ENCODE data around the gene TAF4B. TPM values are rescaled to one million over a fixed set of nuclear protein-coding genes. Genes with fewer than 3 reads are reported as not detected.
"Not testable (repeated sequence)": the region's sequence is repeated elsewhere in the genome, so short reads cannot be mapped to it uniquely, and the experiment has no call there.

TAF4B gene
- total and polyA plus RNA-seq, 2 donors (not counting 1 experiment from before 2014, with no cell fraction given): 0.42 to 2.0 TPM

DNA sequence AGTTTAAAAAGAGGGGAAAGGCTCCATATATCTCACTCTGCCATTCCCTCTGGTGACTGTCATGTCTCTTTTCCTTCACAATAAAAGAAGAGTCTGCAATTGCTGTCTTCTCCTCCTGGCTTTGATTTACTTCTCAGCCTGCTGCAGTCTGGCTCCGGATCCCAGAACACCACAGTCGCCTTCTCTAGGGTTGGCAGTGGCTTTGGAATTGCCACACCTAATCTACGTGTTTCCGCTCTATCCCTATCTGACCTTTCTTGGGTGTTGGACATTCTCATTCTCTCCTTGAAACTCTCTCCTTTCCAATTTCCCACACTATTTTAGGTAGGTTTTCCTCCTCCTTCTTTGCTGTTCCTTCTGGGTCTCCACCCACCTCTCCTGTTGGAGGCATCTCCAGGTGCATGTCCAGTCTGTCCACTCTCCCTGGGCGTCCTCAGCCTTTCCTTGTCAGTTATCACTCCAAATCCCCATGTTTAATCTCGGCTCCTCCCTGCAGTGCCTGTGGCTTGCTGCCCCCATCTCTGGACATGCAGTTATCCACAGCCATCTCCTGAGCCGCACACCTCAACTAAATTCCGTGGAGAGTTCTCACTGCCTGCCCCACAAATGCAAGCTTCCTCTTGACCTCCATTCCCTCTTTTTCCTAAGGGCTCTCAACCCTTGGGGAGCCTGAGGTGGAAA lies 209.3 kb downstream of the TAF4B start:
- Histone ChIP-seq H3K27ac (ENCODE audit: insufficient read depth, low read length) (no peak overlapping the region), H3K9me3 (ENCODE audit: control insufficient read depth, insufficient read depth, low read depth, low read length) (no peaks in the 10 kb centered on the region), H4K20me1 (ENCODE audit: control insufficient read depth, extremely low read depth, insufficient read depth, low read length) (no peaks in the 10 kb centered on the region), H2AFZ (ENCODE audit: low read length) (no peak overlapping the region), H3K27me3 (ENCODE audit: control insufficient read depth, insufficient read depth, low read length) (no peaks in the 10 kb centered on the region), H3K4me1 (ENCODE audit: control insufficient read depth, extremely low read depth, insufficient read depth, low read length) (no peaks in the 10 kb centered on the region), H3K4me3 (replicated peaks in 1 of 4; ENCODE audit: control extremely low read depth in 1 of 4, insufficient read depth in 1 of 4, low read depth in 3 of 4, low read length in 4 of 4) (no peak overlapping the region), H3K9ac (ENCODE audit: insufficient read depth, low read length) (no peak overlapping the region), H3K4me2 (ENCODE audit: extremely low read depth, insufficient read depth, low read length) (no peak overlapping the region), H3K36me3 (ENCODE audit: control insufficient read depth, insufficient read depth, low read length) (no peaks in the 10 kb centered on the region), H3K79me2 (ENCODE audit: control insufficient read depth, insufficient read depth, low read length) (no peaks in the 10 kb centered on the region)
- no peak for DNase-seq (ENCODE audit: low read depth in 2 of 2)
- TF ChIP-seq, protein P1, sequence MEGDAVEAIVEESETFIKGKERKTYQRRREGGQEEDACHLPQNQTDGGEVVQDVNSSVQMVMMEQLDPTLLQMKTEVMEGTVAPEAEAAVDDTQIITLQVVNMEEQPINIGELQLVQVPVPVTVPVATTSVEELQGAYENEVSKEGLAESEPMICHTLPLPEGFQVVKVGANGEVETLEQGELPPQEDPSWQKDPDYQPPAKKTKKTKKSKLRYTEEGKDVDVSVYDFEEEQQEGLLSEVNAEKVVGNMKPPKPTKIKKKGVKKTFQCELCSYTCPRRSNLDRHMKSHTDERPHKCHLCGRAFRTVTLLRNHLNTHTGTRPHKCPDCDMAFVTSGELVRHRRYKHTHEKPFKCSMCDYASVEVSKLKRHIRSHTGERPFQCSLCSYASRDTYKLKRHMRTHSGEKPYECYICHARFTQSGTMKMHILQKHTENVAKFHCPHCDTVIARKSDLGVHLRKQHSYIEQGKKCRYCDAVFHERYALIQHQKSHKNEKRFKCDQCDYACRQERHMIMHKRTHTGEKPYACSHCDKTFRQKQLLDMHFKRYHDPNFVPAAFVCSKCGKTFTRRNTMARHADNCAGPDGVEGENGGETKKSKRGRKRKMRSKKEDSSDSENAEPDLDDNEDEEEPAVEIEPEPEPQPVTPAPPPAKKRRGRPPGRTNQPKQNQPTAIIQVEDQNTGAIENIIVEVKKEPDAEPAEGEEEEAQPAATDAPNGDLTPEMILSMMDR (conservative IDR thresholded peaks at IDR 0.05 in 1 of 2, IDR thresholded peaks at IDR 0.05 in 1 of 2; ENCODE audit: low read depth in 1 of 2, low read length in 2 of 2): no peak
- no peak for TF ChIP-seq EZH2 (IDR thresholded peaks at IDR 0.05; ENCODE audit: low read length, missing control alignments)

- peak; percentile 87 to 91 for DNase-seq (ENCODE audit: low read depth in 2 of 2)
- Histone ChIP-seq H3K9ac (ENCODE audit: insufficient read depth, low read length) (no peak overlapping the region), H3K4me2 (ENCODE audit: extremely low read depth, insufficient read depth, low read length) (no peak overlapping the region), H3K27me3 (ENCODE audit: control insufficient read depth, insufficient read depth, low read length) (no peaks in the 10 kb centered on the region), H3K27ac (ENCODE audit: insufficient read depth, low read length) (no peak overlapping the region), H4K20me1 (ENCODE audit: control insufficient read depth, extremely low read depth, insufficient read depth, low read length) (no peaks in the 10 kb centered on the region), H2AFZ (ENCODE audit: low read length) (no peak overlapping the region), H3K79me2 (ENCODE audit: control insufficient read depth, insufficient read depth, low read length) (no peaks in the 10 kb centered on the region), H3K9me3 (ENCODE audit: control insufficient read depth, insufficient read depth, low read depth, low read length) (no peaks in the 10 kb centered on the region), H3K4me3 (replicated peaks in 1 of 4; ENCODE audit: control extremely low read depth in 1 of 4, insufficient read depth in 1 of 4, low read depth in 3 of 4, low read length in 4 of 4) (no peak overlapping the region), H3K4me1 (ENCODE audit: control insufficient read depth, extremely low read depth, insufficient read depth, low read length) (no peaks in the 10 kb centered on the region), H3K36me3 (ENCODE audit: control insufficient read depth, insufficient read depth, low read length) (no peaks in the 10 kb centered on the region)
- TF ChIP-seq, protein P1 (conservative IDR thresholded peaks at IDR 0.05 in 1 of 2, IDR thresholded peaks at IDR 0.05 in 1 of 2; ENCODE audit: low read depth in 1 of 2, low read length in 2 of 2): no peak
- no peak for TF ChIP-seq EZH2 (IDR thresholded peaks at IDR 0.05; ENCODE audit: low read length, missing control alignments)
Measured at GRCh38 chr18:26436176-26437051, 210.2 kb downstream of the TAF4B start.

GRCh38 chr18:26437634-26438033 lies 211.4 kb downstream of the TAF4B start:
- not testable (repeated sequence) for H3K27me3 ChIP-seq (ENCODE audit: control insufficient read depth, insufficient read depth, low read length); H3K4me1 ChIP-seq (ENCODE audit: control insufficient read depth, extremely low read depth, insufficient read depth, low read length); H3K9me3 ChIP-seq (ENCODE audit: control insufficient read depth, insufficient read depth, low read depth, low read length); H3K27ac ChIP-seq (ENCODE audit: insufficient read depth, low read length); H2AFZ ChIP-seq (ENCODE audit: low read length); H3K4me2 ChIP-seq (ENCODE audit: extremely low read depth, insufficient read depth, low read length); H3K4me3 ChIP-seq (replicated peaks in 1 of 4; ENCODE audit: control extremely low read depth in 1 of 4, insufficient read depth in 1 of 4, low read depth in 3 of 4, low read length in 4 of 4); H3K36me3 ChIP-seq (ENCODE audit: control insufficient read depth, insufficient read depth, low read length); H4K20me1 ChIP-seq (ENCODE audit: control insufficient read depth, extremely low read depth, insufficient read depth, low read length); DNase-seq (ENCODE audit: low read depth in 2 of 2); H3K79me2 ChIP-seq (ENCODE audit: control insufficient read depth, insufficient read depth, low read length); H3K9ac ChIP-seq (ENCODE audit: insufficient read depth, low read length)
